ENCODE data around the gene SNX12. TPM values are rescaled to one million over a fixed set of nuclear protein-coding genes. Genes with fewer than 3 reads are reported as not detected.

SNX12 gene
- total RNA-seq, 1 experiment from 2014 or later, result 69.4 TPM

- Mint-ChIP-seq H3K27ac (no peak overlapping the region), H3K9me3 (no peaks in the 10 kb centered on the region), H3K27me3 (ENCODE audit: low read depth) (no peaks in the 10 kb centered on the region), H3K4me3 (no peak overlapping the region), H3K36me3 (peaks cover 29% of the 10 kb centered on the region), H3K4me1 (no peaks in the 10 kb centered on the region)
- POLR2A ChIA-PET, result no interaction called here
- DNase-seq (ENCODE audit: low spot score) (no peak), ATAC-seq (no peak)
- CTCF ChIA-PET, result no interaction called here
- TF ChIP-seq NFE2L1 (CRISPR knock-in tag; IDR thresholded peaks at IDR 0.05) (no peak), ZNF416 (CRISPR knock-in tag; IDR thresholded peaks at IDR 0.05) (no peak), RELA (CRISPR knock-in tag; IDR thresholded peaks at IDR 0.05; ENCODE audit: borderline replicate concordance) (no peak), PRDM15 (CRISPR knock-in tag; IDR thresholded peaks at IDR 0.05) (no peak), OVOL2 (CRISPR knock-in tag; IDR thresholded peaks at IDR 0.05; ENCODE audit: borderline replicate concordance) (no peak), CBFB (CRISPR knock-in tag; IDR thresholded peaks at IDR 0.05; ENCODE audit: low read depth) (no peak), ZNF121 (CRISPR knock-in tag; IDR thresholded peaks at IDR 0.05) (no peak), TCF7 (CRISPR knock-in tag; IDR thresholded peaks at IDR 0.05; ENCODE audit: low read depth) (no peak), SMAD4 (CRISPR knock-in tag; IDR thresholded peaks at IDR 0.05) (no peak), ZNF396 (CRISPR knock-in tag; IDR thresholded peaks at IDR 0.05; ENCODE audit: borderline replicate concordance) (no peak), SOX15 (CRISPR knock-in tag; IDR thresholded peaks at IDR 0.05) (no peak), CREM (CRISPR knock-in tag; IDR thresholded peaks at IDR 0.05) (no peak)
- TF ChIP-seq, protein P1, sequence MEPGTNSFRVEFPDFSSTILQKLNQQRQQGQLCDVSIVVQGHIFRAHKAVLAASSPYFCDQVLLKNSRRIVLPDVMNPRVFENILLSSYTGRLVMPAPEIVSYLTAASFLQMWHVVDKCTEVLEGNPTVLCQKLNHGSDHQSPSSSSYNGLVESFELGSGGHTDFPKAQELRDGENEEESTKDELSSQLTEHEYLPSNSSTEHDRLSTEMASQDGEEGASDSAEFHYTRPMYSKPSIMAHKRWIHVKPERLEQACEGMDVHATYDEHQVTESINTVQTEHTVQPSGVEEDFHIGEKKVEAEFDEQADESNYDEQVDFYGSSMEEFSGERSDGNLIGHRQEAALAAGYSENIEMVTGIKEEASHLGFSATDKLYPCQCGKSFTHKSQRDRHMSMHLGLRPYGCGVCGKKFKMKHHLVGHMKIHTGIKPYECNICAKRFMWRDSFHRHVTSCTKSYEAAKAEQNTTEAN (CRISPR knock-in tag; IDR thresholded peaks at IDR 0.05), result no peak
Observed at GRCh38 chrX:71060127-71060526, 8.0 kb downstream of the SNX12 start.

GRCh38 chrX:71057848-71058530, 10.1 kb downstream of the SNX12 start:
- Mint-ChIP-seq H3K4me1 (peaks cover 4% of the 10 kb centered on the region; the same call in 1 of the 2 replicates), H3K9me3 (no peaks in the 10 kb centered on the region), H3K27ac (no peak overlapping the region), H3K27me3 (ENCODE audit: low read depth) (no peaks in the 10 kb centered on the region), H3K36me3 (peaks cover 26% of the 10 kb centered on the region), H3K4me3 (no peak overlapping the region)
- POLR2A ChIA-PET, result no interaction called here
- DNase-seq (ENCODE audit: low spot score) (no peak), ATAC-seq (no peak)
- CTCF ChIA-PET, result no interaction called here
- TF ChIP-seq SMAD4 (CRISPR knock-in tag; IDR thresholded peaks at IDR 0.05) (no peak), TEAD4 (CRISPR knock-in tag; IDR thresholded peaks at IDR 0.05) (no peak), OVOL2 (CRISPR knock-in tag; IDR thresholded peaks at IDR 0.05; ENCODE audit: borderline replicate concordance) (no peak), E2F1 (CRISPR knock-in tag; IDR thresholded peaks at IDR 0.05) (no peak), PREB (CRISPR knock-in tag; IDR thresholded peaks at IDR 0.05; ENCODE audit: borderline replicate concordance) (no peak), FOXP1 (CRISPR knock-in tag; IDR thresholded peaks at IDR 0.05; ENCODE audit: borderline replicate concordance) (no peak), FOXP4 (CRISPR knock-in tag; IDR thresholded peaks at IDR 0.05) (no peak), MAX (CRISPR knock-in tag; IDR thresholded peaks at IDR 0.05) (no peak), ATF1 (CRISPR knock-in tag; IDR thresholded peaks at IDR 0.05) (no peak)
- TF ChIP-seq, protein P2, sequence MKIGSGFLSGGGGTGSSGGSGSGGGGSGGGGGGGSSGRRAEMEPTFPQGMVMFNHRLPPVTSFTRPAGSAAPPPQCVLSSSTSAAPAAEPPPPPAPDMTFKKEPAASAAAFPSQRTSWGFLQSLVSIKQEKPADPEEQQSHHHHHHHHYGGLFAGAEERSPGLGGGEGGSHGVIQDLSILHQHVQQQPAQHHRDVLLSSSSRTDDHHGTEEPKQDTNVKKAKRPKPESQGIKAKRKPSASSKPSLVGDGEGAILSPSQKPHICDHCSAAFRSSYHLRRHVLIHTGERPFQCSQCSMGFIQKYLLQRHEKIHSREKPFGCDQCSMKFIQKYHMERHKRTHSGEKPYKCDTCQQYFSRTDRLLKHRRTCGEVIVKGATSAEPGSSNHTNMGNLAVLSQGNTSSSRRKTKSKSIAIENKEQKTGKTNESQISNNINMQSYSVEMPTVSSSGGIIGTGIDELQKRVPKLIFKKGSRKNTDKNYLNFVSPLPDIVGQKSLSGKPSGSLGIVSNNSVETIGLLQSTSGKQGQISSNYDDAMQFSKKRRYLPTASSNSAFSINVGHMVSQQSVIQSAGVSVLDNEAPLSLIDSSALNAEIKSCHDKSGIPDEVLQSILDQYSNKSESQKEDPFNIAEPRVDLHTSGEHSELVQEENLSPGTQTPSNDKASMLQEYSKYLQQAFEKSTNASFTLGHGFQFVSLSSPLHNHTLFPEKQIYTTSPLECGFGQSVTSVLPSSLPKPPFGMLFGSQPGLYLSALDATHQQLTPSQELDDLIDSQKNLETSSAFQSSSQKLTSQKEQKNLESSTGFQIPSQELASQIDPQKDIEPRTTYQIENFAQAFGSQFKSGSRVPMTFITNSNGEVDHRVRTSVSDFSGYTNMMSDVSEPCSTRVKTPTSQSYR (CRISPR knock-in tag; IDR thresholded peaks at IDR 0.05), result no peak
